ENCODE results near the gene ZNF202.
"Not testable (repeated sequence)": the region's sequence is repeated elsewhere in the genome, so short reads cannot be mapped to it uniquely, and the experiment has no call there.

ZNF202 gene

DNA sequence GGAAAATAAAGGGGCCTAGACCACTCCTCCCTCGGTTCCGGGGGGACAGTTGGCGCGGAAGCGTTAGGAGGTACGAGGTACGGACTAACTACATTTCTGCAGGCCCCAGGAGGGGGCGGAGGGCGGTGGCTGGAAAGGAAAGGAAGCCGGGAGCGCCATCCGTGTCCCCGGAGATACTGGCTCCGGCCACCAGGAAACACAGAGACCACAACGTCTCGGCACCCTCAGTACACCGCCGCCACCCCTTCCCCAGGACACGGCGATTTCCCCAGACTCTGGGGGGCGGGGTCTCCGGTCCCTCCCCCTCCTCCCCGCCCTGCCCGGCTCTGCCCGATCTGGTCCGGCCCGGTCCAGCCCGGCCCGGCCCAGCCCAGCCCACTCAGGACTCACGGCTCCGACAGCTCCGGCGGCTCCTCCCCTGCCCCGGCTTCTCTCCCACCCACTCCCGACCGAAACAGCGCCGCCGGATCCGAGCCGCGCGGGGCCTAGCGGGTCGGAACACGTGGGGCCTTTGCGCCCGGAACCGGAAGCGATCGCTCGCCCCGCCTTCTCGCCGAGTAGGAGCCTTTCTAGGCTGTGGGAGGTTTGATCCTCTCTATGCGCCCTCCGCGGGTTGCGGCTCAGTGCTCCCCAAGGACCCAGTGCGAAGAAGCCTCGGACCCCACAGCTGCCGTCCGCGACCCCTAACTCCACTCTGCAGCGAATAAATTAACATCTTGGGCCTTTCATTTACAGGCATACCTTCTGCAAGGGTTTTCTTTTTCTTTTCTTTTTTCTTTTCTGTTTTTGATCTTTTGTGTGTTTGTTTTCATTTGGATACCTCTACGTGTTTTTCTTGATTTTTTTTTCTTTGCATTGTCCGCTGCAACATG is at the start of gene ZNF202:
TSS of gene ZNF202 (minus strand) at position 502 of the 872 bp plus-strand sequence. CDS start 10,772 bp downstream, outside the sequence.
- peak; percentile 86 to 92 for DNase-seq

DNA sequence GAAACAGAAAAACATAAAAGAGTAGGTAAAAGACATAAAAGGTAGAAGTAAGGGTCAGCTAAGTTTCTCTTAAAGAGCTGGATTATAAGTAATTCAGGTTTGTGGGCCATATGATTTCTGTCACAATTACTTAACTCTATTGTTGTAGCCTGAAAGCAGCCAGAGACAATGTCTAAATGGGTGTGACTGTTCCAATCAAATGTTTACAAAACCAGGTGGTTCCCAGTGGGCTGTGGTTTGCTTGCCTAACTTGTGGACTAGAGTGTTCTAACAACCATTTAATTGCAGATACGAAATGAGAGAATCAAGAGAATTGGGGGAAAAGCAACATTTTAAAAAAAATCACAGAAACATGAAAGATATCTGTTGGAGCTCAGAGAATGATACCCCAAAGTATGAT is 42.1 kb upstream of the ZNF202 start:
- DNase-seq, result no peak

DNA sequence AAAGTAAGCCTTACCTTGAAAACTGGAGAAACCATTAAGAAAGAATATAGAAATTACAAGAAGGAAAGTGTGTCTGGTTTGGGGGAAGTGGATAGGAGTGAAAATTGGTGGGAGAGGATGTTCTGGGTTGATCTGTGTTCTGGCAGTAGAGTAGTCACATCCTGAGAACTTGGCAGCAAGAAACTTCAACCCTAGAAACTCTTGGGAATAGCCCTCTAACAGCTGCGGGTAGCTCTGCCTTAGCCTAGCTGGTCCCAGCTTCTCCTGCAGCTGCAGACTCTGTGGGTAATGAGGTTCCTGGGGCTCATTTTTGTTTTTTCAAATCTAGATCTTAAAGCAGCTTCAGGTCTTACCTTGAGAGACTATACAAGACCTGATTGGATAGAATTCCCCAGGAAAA is 37.1 kb upstream of the ZNF202 start:
- no peak for DNase-seq

DNA sequence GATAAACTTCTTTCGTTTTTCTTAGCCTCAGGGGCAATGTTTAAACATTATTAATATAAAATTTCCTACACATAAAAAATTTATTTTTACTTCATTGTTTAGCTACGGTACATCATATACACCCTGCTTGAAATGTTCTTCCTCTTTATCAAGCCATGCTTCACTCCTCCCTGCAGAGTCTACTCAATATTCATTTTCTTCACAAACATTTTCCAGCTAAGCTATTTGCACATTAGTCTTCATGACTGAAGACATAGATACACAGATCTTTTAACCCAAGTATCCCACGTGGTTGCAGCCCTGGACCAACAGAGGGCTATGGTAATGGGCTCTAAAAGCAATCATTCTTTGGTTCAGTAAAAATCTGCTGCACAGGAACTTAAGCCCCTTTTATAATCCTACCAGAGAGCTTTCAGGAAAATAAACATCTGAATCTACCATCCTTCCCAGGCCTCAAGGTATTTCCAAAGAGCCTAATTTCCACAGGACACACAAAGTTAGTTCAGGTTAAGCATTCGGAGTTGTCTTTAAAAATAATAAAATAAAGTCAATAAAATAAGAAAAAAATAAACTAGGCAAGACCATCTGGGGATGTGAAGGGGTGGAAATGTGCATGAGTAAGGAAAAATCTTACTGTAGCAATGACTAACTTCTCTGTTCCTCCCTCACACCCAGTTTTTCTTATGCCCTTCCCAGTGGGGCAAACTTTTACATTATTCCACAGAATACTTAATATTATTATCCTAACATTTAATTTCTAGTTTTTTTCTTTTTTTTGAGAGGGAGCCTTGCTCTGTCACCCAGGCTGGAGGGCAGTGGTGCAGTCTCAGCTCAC is 34.5 kb upstream of the ZNF202 start:
- DNase-seq, result no peak

DNA sequence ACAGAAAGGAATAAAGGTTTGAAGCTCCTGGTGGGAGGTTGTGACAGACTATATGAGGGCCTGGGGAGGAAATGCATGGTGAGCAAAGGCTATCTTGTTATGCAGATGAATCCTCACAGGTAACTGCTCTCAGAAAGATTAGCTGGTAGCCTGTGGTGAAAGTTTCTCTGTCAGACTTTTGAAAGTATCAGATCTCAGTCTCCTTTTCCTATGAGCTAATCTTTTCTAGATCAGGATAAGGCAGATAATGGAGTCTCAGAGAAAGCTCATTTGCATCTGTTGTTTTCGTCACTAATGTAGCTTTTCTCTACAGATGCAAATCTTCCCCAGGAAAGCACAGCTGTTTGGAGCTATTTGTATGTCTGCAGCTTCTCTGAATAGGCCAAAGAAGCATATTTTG is 33.8 kb upstream of the ZNF202 start:
- DNase-seq, result no peak

DNA sequence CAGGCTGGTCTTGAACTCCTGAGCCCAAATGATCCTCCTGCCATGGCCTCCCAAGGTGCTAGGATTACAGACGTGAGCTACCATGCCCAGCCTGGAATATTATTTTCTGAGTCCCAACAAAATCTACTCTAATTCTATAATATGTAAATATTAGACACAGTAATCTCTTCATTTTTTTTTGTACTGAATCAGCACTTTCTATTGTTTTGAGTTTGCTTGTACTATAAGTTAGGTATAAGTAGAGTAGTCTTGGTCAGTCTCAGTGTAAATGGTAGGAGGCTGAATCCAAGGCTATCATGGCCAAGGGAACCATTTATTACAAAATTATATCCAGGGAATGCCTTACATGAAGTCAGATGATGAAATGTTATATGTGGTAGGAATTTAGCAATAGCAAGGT is 32.5 kb upstream of the ZNF202 start:
- DNase-seq, result no peak

DNA sequence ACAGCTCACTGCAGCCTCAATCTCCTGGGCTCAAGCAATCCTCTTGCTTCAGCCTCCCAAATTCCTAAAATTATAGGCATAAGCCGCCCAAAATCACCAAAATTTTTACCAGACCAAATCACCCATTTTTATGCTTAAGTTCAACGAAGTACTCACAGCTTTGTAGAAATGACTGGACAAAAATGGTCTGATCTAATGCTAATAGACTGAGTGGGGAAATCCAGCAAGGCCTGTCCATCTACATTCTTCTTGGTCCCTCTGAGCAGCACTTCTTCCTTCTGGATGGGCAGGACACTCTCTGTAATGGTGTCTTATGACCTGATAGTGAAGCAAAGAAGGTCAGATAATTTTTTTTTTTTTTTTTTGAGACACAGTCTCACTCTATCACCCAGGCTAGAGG is 31.6 kb upstream of the ZNF202 start:
- no peak for DNase-seq

DNA sequence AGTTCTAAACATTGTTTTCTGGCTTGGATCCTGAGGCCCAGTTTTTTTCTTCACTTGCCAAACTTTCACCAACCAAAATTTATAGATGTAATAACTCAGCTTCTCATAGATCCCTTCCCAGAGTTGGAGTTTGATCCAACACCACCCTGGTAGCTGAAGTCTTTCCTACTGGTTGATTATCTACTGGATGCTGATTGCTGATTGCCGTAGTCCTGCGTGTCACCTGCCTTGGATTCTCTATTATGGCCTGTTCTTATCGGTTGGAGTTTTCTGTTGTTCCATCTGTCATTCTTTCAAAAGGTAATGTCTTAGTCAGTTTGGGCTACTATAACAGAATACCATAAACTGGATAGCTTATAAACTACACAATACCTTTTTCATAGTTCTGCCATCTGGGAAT is 30.2 kb upstream of the ZNF202 start:
- DNase-seq, result no peak

DNA sequence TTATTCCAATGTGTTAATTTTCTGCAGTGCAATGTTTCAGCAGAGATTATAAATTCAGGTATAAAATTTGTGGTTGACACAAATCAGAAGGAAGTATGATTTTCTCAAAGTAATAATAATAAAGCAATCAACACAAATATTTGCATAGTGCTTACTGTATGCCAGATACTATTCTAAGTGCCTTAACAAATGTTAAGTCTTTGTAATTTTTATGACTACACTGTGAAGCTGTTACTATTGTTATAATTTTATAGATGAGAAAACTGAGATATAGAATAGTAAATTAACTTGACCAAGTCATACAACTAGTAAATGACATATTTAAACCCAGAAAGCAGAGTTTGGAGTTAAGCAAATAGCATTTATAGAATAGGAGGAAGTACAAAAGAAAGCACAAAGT is 29.3 kb upstream of the ZNF202 start:
- no peak for DNase-seq

DNA sequence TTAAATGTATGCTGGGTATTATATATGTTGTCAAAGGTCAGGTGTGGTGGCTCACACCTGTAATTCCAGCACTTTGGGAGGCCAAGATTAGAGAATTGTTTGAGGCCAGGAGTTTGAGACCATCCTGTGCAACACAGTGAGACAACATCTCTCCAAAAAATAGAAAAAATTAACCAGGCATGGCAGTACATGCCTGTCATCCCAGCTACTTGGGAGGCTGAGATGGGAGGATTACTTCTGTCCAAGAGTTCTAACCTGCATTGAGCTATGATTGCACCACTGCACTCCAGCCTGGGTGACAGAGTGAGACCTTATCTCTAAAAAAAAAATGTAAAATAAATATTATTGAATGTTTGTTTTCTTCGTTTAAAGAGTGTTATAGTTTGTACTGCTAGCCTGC is 24.1 kb upstream of the ZNF202 start:
- DNase-seq, result no peak

DNA sequence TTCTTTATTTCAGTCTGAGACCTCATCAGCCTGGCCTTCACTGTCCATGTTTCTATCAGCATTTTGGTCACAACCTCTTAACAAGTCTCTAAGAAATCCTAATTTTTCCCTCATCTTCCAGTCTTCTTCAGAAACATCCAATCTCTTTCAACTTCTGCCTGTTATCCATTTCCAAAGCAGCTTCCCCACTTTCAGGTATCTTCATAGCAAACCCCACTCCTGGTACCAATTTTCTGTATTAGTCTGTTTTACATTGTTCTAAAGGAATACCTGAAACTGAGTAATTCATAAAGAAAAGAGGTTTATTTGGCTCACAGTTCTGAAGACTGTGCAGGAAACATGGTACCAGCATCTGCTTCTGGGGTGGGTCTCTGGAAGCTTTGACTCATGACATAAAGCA is 21.0 kb upstream of the ZNF202 start:
- no peak for DNase-seq

DNA sequence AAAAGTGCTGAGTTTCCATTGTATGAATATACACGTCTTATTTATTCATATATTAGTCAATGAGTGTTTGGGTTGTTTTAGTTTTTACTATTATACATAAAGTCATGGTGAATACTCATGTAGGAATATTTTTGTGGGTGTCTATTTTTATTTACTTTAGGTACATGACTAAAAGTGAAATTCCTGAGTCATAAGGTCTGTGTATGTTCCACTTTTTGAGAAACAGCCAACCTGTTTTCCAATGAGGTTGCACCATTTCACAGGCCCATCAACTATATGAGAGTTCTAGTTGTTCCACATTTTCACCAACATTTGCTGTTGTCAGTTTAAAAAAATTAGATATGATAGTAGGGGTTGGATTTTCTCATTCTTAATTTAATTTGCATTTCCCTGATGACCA is 19.4 kb upstream of the ZNF202 start:
- DNase-seq, result no peak

DNA sequence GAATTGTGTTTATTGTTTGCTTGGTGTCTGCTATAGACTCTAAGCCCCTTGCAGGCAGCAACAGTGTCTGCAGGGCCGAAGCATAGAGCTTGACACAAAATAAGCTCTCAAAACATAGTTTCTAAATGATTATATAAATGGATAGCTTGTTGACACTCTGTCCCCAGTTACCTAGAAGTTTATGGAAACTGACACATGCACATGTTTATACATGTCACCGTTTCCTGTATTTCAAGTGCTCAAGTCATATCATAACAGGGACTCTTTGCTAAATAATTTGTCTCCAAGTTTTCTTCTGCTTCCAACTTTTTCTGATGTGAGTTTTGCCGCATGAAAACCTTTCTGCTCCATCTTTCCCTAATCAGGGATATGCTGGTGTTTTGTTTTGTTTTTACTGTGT is 16.5 kb upstream of the ZNF202 start:
- no peak for DNase-seq

DNA sequence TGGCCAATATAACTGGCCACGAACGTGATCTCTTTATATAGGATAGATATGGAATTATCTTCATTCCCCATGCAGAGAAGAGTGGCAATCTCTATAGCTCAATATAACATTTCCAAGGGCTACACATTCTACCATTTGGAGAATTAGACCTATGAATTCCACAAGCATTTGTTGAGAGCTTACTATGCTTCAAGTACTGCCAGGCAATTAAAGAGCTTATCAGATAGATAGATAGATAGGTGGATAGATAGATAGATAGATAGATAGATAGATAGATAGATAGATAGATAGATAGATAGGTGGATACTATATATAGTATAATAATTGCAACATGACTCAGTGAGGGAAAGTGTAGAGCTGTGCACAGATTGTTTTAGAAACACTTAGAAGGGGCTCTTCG is 14.4 kb upstream of the ZNF202 start:
- no peak for DNase-seq

DNA sequence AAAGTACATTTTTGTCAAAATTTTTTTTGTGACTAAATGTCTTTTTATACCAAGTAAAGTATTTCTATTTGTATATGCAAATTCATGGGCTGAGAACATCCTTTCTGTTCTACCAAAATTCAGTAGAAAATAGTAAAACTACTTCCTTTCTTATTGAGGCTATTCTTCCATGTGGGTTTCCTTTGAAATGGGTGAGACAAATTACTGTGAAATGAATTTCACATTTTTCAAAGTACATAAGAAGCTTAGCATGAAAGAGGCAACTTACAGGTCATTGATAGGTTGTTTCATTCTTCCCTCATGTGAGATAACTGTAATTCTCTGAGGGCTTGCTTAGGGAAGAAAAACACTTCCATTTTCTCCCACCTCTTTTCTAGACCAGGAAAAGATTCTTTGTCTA is 13.9 kb upstream of the ZNF202 start:
- no peak for DNase-seq

DNA sequence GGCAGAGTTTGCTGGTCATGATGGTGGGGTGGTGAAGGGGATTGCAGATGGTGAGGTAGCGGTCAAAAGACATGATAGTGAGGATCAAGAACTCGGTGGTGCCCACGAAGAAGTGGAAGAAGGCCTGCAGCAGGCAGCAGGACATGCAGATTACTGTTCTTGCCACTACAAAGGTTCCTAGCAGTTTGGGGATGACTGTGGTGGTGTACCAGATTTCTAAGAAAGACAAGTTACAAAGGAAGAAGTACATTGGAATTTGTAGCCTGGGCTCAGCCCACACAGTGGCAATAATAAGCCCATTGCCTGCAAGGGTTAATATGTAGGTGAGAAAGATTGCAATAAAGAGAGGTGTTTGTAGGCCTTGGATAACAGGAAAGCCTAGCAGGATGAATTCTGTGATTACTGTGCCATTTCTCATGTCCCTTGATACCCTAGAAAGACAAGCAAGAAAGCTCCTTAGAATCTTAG is 12.7 kb upstream of the ZNF202 start, which contains the start of gene OR6X1:
TSS of gene OR6X1 (minus strand) at position 418 of the 468 bp plus-strand sequence. CDS start at position 418, 0 bp downstream.
- DNase-seq, result no peak

DNA sequence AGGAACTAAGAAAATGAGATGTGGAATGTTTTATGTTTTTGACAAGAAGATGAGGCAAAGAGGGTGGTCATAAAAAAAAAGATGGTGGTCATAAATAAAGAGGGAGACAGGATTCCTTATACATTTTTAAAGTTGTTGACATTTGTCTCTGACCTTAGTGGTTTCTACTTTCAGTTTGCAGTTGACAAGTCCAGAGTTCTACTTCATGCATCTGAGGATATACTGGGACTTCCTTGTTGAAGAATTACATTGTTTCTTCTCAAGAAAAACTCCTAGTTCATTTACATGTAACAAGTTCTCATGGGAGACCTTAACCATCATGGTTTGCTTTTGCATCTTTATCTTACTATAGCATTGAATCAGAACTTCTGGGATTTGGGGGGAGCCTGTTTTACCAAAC is 11.7 kb upstream of the ZNF202 start:
- no peak for DNase-seq

DNA sequence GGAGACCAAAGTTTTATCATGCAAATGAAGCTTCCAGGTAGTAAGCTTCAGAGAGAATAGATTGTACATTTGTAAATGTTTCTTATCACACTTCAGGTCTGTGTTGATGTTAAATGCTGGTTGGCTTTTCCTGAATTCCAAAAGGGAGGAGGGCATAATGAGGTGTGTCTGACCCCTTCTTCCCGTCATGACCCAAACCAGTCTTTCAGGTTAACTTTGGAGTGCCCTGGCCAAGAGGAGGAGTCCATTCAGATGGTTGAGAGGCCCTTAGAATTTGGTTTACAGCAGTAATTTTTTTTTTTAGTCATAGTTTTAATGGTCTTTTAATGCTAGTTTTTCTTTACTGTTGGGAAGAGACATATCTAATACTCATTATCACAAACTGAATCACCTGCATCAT is 10.3 kb upstream of the ZNF202 start:
- no peak for DNase-seq

DNA sequence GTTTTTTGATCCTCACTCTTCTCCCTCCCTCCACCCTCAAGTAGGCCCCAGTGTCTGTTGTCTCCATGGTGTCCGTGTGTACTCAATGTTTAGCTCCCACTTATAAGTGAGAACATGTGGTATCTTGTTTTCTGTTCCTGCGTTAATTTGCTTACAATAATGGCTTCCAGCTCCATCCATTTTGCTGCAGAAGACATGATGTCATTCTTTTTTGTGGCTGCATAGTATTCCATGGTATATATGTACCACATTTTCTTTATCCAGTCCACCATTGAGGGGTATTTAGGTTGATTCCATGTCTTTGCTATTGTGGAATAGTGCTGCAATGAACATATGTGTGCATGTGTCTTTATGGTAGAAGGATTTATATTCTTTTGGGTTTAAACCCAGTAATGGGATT is 6.9 kb upstream of the ZNF202 start:
- DNase-seq, result not testable (repeated sequence)

DNA sequence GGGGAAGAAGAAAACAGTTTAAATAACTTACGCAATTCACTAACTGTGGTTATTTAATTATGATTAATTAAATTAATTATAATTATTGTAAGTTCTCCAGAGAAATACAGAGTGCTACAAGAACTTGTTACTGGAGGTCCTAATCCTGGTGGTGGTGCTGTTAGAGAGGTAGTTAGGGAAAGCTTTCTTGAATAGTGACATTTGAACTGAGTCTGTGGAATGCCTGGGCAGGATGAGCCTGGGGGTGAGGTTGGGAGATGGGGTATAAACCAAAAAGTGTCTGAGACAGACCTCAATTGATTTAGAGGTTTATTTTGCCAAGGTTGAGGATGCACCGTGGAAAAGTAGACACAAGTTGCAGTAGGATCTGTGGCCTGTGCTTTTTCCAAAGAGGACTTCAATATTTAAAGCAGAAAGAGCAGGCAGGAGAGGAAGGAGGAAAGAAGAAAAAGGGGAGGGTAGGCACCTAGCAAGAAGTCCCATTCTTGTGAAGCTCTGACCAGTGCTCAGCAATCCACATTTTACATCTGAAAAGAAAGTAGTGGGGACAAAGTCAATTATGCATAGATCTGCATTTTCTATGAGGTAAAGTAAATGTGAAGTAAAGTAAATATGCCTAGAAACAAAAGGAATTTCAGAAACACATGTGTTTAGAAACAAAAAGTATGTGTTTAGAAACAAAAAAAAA is 4.4 kb upstream of the ZNF202 start:
- no peak for DNase-seq

DNA sequence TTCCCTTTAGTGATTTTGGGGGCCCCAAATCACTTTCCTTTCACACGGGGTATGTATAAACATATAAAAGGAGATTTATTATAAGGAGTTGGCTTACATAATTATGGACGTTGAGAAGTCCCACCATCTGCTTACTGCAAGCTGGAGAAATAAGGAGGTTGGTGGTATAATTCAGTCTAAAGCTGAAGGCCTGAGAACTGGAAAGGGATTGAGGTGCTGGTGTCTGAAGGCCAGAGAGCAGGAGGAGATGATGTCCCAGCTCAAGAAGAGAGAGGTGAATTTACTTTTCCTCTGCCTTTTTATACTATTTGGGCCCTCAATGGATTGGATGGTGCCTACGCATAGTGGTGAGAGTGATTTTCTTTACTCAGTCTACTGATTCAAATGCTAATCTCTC is 1.3 kb upstream of the ZNF202 start:
- DNase-seq, result no peak

DNA sequence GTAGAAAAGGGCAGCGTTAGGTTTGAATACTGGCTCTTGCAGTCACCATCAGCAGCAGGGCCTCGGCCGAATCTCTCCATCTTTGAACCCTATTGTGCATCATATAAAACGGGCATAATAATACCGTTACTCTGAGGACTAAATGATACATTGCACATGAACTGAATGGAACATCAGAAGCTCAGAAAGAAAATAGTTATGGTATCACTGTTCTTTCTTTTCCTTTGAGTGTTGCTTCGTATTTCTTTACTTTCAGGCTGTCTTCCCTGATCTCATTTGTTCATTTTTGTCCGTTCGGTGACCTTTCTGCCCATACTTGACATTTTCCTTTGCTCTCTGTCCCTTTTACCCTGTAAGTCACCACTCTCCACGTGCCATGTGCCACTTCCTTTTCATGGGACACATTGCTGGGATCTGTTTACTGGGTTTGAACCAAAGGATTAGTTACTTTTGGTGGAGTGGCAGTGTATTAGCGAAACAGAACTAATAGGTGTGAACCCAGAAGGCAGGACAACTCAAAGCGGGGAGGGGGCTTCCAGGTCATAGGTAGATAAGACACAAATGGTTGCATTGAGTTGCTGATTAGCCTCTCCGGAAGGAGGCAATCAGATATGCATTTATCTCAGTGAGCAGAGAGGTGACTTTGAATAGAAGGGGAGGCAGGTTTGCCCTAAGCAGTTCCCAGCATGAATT is 717 bp upstream of the ZNF202 start:
- no peak for DNase-seq

DNA sequence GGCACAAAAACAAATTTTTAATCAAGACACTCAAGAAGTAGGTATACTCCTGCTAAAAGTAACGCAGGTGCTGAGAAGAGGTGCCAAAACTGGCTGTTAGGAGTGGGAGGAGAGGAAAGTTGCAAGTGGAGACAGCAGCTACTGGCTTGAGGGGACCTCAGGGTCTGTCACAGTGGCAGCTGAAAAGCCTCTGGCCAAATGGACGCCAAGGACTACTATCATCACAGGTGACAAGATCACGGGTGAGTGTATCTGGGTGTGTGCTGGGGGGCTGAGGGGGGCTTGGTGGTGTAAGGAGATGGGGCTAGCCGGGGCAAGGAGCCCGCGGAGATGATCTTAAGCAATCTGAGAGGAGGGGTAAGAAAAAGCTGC is 687 bp downstream of the ZNF202 start:
- no peak for DNase-seq
